EH (cell line): ENCODE data around the gene IFNK.
"Not testable (repeated sequence)": the region's sequence is repeated elsewhere in the genome, so short reads cannot be mapped to it uniquely, and the experiment has no call there.

Source experiments
- DNase-seq: peaks from one replicate; pipeline ENCODE4 v3.0.0-alpha.2; 2015; ENCODE audit warnings: low read depth

Gene IFNK

GRCh38 chr9:27524236-27524635 lies at the start of gene IFNK:
IFNK (plus strand) TSS chr9:27524290; CDS start chr9:27524337, 47 bp downstream.
- no peak for DNase-seq

- no peak for DNase-seq
Observed at GRCh38 chr9:27474305-27474704, 49.8 kb upstream of the IFNK start.

- no peak for DNase-seq
Observed at GRCh38 chr9:27475057-27475595, 49.0 kb upstream of the IFNK start.

GRCh38 chr9:27476870-27477515 lies 47.1 kb upstream of the IFNK start:
- no peak for DNase-seq

GRCh38 chr9:27478322-27478721 lies 45.8 kb upstream of the IFNK start:
- no peak for DNase-seq

GRCh38 chr9:27482709-27483108 lies 41.4 kb upstream of the IFNK start:
- DNase-seq, result no peak

GRCh38 chr9:27483576-27483975 lies 40.5 kb upstream of the IFNK start:
- no peak for DNase-seq

GRCh38 chr9:27485158-27485557 lies 38.9 kb upstream of the IFNK start:
- DNase-seq, result no peak

- DNase-seq, result peak; percentile 19
Observed at GRCh38 chr9:27487128-27487640, 36.9 kb upstream of the IFNK start.

- DNase-seq, result no peak
Observed at GRCh38 chr9:27487927-27488326, 36.2 kb upstream of the IFNK start.

- DNase-seq, result no peak
Observed at GRCh38 chr9:27489087-27489876, 34.8 kb upstream of the IFNK start.

- DNase-seq, result no peak
Observed at GRCh38 chr9:27491154-27491553, 32.9 kb upstream of the IFNK start.

GRCh38 chr9:27495480-27496134 lies 28.5 kb upstream of the IFNK start:
- no peak for DNase-seq

- no peak for DNase-seq
Observed at GRCh38 chr9:27496135-27496504, 28.0 kb upstream of the IFNK start.

GRCh38 chr9:27497883-27498417 lies 26.1 kb upstream of the IFNK start:
- DNase-seq, result no peak

GRCh38 chr9:27499451-27499850 lies 24.6 kb upstream of the IFNK start:
- DNase-seq, result peak; percentile 20

- DNase-seq, result not testable (repeated sequence)
Observed at GRCh38 chr9:27500902-27501301, 23.2 kb upstream of the IFNK start.

- no peak for DNase-seq
Observed at GRCh38 chr9:27503623-27504022, 20.5 kb upstream of the IFNK start.

- DNase-seq, result no peak
Observed at GRCh38 chr9:27504259-27504658, 19.8 kb upstream of the IFNK start.

GRCh38 chr9:27505744-27506161 lies 18.3 kb upstream of the IFNK start:
- no peak for DNase-seq

GRCh38 chr9:27506981-27507380 lies 17.1 kb upstream of the IFNK start:
- DNase-seq, result no peak

- DNase-seq, result no peak
Observed at GRCh38 chr9:27510780-27511179, 13.3 kb upstream of the IFNK start.
